GM19452 (cell line): ENCODE results near the gene OR2T6.
"Not testable (repeated sequence)": the region's sequence is repeated elsewhere in the genome, so short reads cannot be mapped to it uniquely, and the experiment has no call there.

Experiments used
- ATAC-seq: cut with Tn5 transposase; IDR thresholded peaks from one replicate; pipeline ENCODE4 v1.9.1; 2021; ENCODE audit not compliant: unreplicated experiment

OR2T6 gene, protein sequence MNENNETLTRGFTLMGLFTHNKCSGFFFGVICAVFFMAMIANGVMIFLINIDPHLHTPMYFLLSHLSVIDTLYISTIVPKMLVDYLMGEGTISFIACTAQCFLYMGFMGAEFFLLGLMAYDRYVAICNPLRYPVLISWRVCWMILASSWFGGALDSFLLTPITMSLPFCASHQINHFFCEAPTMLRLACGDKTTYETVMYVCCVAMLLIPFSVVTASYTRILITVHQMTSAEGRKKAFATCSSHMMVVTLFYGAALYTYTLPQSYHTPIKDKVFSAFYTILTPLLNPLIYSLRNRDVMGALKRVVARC

DNA sequence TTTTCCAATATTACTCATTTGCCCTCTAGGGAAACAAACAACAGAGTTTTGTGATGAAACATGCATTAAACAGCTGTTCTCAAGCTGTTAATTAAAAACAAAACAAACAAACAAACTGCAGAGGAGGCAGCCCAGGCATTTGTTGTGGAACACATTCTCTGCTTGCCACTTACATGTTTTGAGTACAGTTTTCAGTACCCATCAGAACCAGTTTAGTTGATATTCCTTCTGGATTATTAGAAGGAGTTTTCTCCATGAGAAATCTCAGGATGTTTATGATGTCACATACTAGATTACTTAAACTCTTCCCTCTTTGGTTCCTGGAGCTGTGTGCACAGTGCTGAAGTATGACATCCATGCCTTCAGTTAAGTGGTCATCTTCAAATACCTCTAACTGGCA, at the start of gene OR2T6:
TSS of gene OR2T6 (plus strand) at position 301 of the 400 bp plus-strand sequence. CDS start 11,863 bp downstream, outside the sequence.
- no peak for ATAC-seq

GRCh38 chr1:248343451-248343850, 32.1 kb upstream of the OR2T6 start:
- no peak for ATAC-seq

DNA sequence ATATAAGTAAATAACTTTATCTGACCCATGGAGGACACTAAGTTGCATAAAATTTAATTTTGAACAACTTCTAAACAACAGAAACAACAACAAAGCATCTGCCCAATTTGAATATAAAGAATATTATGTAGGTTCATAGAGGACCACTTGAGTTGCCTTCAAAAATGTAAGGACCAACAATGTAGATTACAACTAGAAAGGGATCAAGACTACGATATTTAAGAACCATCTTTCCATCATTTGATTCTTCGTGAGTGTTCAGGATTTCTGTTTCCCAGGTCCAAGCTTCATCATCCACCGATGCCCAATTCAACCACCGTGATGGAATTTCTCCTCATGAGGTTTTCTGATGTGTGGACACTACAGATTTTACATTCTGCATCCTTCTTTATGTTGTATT, 27.1 kb upstream of the OR2T6 start, which contains the start of gene OR14C36:
TSS of gene OR14C36 (plus strand) at position 301 of the 400 bp plus-strand sequence. CDS start at position 301, 0 bp downstream.
- no peak for ATAC-seq

DNA sequence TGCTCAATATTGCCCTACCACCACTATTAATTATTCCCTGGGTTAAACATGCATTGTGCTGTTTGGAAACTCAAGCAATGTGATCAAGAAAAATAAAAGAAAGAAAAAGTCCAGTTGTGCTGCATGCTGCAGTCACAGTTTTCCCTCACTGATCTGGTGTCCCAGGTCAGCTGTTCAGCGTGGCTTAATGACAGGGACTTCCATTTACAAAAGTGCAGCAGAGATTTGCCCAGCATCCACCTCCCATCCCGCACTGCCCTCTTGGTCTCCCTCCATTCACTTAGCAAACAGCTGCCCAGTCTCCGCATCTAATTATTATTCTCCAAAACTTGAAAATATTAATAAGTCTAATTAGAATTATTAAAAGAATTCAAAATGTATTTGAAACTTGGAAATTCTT, 16.1 kb upstream of the OR2T6 start:
- no peak for ATAC-seq

DNA sequence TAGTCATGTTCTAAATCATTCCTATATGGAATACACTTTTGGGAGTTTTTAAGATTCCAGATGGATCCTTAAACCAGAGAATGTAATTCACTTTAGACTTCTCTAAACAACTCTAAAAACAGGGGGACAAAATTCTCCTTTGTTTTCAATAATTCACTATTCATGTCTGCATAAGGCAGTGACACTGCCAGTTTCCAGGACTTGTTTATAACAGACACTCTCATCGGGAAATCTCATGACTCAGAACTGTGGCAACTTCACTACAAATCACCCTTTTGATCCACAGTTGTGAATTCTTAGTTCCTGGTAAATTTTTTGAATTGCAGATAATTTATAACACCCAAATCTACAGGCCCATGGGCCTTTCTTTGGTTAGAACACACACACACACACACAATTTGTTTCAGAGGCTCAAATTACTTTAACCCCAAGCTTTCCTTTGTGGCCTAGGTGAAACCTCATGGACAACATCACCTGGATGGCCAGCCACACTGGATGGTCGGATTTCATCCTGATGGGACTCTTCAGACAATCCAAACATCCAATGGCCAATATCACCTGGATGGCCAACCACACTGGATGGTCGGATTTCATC, 14.3 kb upstream of the OR2T6 start, which contains the start of gene OR2T4:
TSS of gene OR2T4 (plus strand) at position 545 of the 595 bp plus-strand sequence. CDS start at position 545, 0 bp downstream.
- no peak for ATAC-seq

GRCh38 chr1:248366609-248367008, 8.9 kb upstream of the OR2T6 start:
- ATAC-seq = no peak

DNA sequence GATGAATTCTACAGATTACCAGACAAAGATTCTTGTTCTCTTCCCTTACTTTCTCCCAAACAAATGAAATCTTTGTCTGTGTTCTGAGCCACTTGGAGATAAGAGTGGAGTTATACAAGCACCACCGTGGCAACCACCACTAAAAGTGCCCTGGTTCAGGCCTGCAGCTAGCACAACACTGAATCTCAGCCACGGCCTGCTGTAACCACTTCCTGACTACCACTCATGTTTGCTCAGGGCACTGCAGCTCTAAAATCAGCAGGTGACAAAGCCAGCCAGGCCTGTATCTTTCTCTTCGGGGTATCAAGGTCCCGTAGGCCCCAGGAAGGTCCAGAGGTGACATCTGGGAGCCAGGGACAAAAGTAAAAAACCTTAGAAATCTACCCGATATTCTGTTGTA, 3.2 kb upstream of the OR2T6 start:
- no peak for ATAC-seq

- ATAC-seq = no peak
These were observed 1.8 kb upstream of the OR2T6 start for GRCh38 chr1:248373761-248374160.

DNA sequence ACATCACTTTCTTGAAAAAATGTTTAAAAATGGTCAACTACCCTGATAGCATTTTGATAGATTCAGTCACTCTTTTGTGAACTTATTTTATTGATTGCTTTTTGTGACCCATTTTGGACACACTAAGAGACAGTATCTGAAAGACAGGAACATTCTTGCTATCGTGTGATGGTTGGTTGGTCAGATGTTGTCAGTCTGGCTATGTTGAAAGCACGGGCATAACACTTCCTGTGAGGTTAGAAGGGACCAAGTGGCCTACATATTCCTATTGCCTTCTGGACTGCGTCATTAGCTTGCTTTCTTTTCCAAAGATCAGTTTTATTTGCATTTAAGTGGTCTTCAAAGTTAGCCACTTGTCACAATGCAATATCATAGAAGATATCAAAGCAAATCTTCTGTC, 1.4 kb downstream of the OR2T6 start:
- no peak for ATAC-seq

DNA sequence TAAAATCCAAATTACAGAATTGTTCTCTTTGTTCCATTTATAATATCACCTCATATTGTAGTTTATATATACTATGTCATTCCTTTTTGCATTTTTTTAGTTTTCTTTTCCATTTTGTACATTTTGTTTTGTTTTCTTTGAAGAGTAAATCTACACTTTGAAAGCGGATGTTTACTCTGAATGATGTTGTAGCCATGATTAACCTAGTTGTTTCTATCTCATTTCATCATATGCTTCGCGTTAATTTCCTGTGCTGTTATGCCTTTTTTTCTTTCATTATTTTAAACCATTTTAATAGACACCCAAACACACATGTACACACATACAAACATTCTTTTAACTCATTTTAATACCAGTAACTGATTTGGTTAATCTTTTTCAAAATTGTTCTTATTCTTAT, 5.3 kb downstream of the OR2T6 start:
- ATAC-seq = no peak

DNA sequence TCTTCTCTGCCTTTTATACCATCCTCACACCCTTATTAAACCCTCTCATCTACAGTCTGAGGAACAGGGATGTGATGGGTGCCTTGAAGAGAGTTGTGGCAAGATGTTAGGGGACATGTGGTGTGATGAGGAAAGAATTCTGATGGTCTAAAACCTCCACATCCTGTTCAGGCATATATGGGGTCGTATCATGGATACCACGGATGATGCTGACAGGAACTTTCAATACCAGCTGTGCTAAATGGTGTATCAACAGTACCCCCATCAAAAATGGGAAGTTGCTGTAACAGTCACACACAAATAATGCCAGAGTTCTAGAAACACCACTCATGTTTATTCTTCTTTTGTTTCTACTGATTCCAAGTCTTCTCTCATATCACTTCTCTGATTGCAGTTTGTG, 12.9 kb downstream of the OR2T6 start:
- ATAC-seq = no peak

DNA sequence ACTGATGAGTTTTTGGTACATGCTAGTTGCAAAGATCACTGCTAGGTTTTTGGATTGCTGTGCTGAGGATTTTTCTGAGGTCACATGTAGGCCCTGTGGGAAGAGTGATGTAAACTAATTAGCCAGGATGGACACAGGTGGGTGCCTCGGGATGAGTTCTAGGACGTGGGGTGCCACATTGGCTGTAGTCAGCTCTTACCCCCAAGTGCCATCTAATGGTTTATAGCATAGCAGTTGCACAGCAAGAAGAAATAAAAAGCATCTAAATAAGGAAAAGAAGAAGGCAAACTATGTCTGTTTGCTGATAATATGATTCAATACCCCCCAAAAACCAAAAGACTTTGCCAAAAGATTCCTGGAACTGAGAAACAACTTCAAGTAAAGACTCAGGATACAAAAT, 17.5 kb downstream of the OR2T6 start:
- no peak for ATAC-seq

DNA sequence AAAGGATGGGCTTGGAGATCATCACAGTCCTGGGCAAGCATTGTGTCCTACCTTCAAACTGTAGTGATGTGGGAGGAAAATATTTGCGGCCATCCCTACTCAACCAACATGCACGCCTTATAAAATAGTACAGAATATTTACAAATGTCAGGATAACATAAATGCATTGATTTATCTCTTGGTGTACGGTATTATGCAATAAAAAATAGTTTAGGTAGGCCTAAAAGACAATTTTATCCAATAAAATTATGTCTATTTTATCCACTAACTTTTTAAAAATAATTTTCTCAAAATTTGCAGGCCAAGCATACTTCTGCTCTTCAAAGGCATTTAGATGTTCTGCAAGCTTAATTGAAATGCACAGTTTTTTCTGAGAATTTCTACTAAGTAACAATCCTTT, 27.2 kb downstream of the OR2T6 start, which contains the start of gene OR2T1:
TSS of gene OR2T1 (plus strand) at position 301 of the 400 bp plus-strand sequence. CDS start 3,100 bp downstream, outside the sequence.
- no peak for ATAC-seq

DNA sequence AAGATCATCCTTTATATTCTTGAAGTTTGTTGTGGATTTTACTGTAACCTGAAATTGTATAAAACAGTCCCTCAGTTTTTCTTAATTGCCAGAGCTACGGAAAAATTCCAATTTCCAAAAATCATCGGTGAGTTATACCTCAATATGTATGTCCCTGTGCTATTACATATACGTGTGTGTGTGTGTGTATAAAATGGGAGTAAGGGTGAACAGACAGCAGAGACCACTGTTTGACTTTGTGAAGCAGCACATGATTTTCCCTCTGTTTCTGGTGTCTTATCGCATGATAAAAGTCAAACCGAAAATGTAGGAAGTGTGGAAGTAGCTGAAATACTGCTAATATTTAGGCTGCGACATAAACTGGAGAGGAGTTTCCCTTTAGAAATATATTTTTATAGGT, 28.5 kb downstream of the OR2T6 start:
- no peak for ATAC-seq

DNA sequence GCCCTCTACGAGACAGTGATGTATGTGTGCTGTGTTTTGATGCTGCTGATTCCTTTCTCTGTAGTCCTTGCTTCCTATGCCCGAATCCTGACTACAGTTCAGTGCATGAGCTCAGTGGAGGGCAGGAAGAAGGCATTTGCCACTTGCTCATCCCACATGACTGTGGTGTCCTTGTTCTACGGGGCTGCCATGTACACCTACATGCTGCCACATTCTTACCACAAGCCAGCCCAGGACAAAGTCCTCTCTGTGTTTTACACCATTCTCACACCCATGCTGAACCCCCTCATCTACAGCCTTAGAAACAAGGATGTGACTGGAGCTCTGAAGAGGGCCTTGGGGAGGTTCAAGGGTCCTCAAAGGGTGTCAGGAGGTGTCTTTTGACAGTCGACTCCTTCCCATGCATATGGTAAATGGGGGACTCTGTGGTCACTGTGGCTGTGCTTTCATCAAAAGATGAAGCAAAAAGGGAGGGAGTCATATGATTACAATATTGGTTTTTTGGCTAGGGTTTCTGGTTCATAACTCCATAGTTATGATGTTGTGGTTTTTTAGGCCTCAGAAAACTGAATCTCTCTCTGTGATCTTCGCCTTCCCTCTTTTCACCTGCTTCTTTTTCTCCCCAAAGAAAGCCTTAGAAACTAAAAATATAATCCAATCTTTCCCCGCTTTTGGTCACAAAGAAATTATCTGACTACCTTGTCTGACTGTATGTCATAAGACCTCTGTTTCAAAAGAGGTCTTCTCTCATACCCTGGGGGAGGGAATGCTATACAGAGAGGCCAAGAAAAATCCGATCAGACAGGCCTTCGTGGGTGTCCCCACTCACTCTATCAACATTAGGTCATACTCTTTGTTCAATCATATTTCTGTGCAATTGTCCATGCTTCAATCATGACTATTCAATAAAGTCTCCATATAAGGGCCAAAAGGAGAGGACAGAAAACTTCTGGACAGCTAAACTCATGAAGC, 31.5 kb downstream of the OR2T6 start:
- ATAC-seq = no peak

GRCh38 chr1:248416226-248416625, 40.7 kb downstream of the OR2T6 start:
- ATAC-seq = no peak

GRCh38 chr1:248417854-248418253, 42.3 kb downstream of the OR2T6 start:
- no peak for ATAC-seq

DNA sequence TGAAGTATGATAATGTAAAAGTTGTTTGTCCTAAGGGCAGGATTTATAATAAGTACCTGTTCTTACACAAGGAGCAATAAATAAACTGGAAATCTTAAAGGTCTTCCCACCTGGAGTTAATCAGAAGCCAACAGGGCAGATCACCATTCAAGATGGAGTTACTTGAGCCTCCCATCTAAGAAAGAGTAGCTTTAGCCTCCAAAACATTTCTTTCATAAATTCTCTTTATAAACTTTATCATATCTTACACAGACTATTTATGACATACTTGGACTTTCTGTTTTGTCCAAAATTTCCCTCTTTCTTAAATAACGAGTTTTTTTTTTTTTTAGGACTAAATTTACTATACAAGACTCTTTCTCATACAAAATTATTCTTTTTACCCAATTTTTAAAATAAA, 45.8 kb downstream of the OR2T6 start:
- no peak for ATAC-seq

DNA sequence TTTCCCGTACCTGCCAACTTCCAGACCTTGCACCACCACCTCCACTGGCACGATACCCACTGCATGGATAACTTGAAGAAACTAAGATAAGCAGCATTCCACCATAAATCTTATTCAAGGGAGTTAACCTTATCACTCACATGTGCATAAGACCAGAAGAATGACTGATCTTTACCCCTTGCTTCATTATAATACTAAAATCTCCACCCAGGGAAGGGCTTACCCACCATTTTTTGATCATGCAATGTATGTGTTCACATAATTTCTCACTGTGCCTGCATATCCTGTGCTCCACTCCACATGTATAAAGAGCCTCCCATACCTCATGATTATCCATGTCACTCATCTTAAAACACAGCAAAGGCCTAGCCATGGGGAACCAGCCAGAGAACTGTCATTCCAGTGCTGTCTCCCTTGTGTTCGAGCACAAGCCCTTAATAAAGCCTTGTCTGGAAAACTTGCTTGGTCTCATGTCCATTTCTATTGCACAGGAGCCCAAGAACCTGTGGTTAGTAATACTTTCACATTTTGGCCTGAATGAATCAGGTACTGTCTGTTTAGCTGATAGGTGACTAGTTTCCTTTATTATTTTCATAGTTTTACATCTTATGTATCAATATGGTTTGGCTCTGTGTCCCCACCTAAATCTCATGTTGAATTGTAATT, 52.1 kb downstream of the OR2T6 start:
- peak; percentile 77 for ATAC-seq

GRCh38 chr1:248428192-248428533, 52.6 kb downstream of the OR2T6 start:
- peak; percentile 93 for ATAC-seq

DNA sequence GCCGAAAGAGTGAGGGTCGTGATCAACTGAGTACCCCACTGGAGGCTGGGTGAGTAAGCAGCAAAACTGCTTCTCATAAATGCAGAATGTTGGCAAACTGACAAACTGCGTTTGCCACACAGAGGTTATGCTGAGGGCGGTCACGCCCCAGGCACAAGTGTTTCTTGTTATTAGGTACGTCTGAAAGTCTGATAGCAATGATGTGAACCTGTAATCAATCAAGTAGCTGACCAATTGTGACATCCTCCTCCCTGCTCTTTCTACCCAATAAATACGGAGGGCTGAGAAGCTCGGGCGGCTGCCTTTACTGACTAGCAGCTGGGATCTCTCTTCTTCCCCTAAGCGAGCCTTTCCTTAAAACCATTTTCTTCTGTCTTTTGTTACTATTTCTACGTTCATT, 56.1 kb downstream of the OR2T6 start:
- not testable (repeated sequence) for ATAC-seq
